Measurements from ENCODE around the gene TP53BP1. TPM values are rescaled to one million over a fixed set of nuclear protein-coding genes. Genes with fewer than 3 reads are reported as not detected.

Gene TP53BP1
- total RNA-seq, 1 experiment from 2014 or later = 54.1 TPM

DNA sequence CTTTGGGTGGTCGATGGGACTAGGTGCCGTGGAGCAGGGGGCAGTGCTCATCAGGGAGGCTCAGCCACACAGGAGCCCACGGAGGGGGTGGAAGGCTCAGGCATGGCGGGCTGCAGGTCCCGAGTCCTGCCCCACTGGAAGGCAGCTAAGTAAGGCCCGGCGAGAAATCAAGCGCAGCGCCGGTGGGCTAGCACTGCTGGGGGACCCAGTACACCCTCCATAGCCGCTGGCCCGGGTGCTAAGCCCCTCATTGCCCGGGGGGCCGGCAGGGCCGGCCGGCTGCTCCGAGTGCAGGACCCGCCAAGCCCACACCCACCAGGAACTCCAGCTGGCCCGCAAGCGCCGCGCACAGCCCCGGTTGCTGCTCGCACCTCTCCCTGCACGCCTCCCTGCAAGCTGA is 19.1 kb downstream of the TP53BP1 start (continued):
- TF ChIP-seq, protein P1, sequence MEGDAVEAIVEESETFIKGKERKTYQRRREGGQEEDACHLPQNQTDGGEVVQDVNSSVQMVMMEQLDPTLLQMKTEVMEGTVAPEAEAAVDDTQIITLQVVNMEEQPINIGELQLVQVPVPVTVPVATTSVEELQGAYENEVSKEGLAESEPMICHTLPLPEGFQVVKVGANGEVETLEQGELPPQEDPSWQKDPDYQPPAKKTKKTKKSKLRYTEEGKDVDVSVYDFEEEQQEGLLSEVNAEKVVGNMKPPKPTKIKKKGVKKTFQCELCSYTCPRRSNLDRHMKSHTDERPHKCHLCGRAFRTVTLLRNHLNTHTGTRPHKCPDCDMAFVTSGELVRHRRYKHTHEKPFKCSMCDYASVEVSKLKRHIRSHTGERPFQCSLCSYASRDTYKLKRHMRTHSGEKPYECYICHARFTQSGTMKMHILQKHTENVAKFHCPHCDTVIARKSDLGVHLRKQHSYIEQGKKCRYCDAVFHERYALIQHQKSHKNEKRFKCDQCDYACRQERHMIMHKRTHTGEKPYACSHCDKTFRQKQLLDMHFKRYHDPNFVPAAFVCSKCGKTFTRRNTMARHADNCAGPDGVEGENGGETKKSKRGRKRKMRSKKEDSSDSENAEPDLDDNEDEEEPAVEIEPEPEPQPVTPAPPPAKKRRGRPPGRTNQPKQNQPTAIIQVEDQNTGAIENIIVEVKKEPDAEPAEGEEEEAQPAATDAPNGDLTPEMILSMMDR (IDR thresholded peaks at IDR 0.05 in 2 of 3, conservative IDR thresholded peaks at IDR 0.05 in 1 of 3; ENCODE audit: borderline replicate concordance in 1 of 3, insufficient read depth in 1 of 3, low read depth in 2 of 3, low read length in 2 of 3) = no peak

DNA sequence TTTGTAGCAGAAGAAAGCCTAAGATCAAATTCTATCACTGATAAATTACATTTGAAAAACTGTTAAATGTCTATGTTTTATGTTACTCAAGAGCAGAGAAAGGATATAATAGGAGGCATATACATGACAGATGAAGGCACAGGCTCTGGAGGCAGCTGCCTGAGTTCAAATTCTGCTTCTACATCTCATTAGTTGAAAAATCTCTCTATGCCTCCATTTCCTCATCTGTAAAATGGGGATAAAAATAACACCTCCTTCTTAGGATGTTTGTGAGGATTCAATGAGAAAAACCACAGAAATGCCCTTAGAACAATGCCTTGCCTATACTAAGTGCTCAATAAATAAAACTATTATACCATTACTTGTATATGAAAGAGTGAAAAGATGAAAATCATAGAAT is 21.0 kb downstream of the TP53BP1 start:
- ATAC-seq = no peak
- intact Hi-C loops (cut with micrococcal nuclease) = no loop called here
- H3K9ac ChIP-seq (ENCODE audit: low read length) = no peak overlapping the region

More for the DNA sequence above, 21.0 kb downstream of the TP53BP1 start:
- no peak for DNase-seq (ENCODE audit: low read depth, low spot score)
- Histone ChIP-seq H3K27me3 (ENCODE audit: insufficient read depth, low read length) (no peaks in the 10 kb centered on the region), H4K20me1 (ENCODE audit: insufficient read depth) (no peaks in the 10 kb centered on the region), H3K79me2 (ENCODE audit: insufficient read depth, low read length) (no peaks in the 10 kb centered on the region), H3K4me1 (ENCODE audit: control insufficient read depth in 1 of 2, insufficient read depth in 2 of 2, low read length in 2 of 2) (no peaks in the 10 kb centered on the region), H2AFZ (ENCODE audit: low read depth, low read length, poor library complexity, severe bottlenecking) (no peak overlapping the region), H3K9me2 (ENCODE audit: insufficient read depth) (no peaks in the 10 kb centered on the region), H3K36me3 (ENCODE audit: control insufficient read depth in 1 of 2, insufficient read depth in 2 of 2, low read length in 2 of 2) (peaks cover 38% of the 10 kb centered on the region in 2 experiments), H3K27ac (ENCODE audit: low read depth, low read length) (no peak overlapping the region), H3K4me3 (replicated peaks in 1 of 2; ENCODE audit: low read depth in 1 of 2, low read length in 2 of 2) (no peak overlapping the region), H3K4me2 (ENCODE audit: low read length) (no peak overlapping the region), H3K9me3 (ENCODE audit: control insufficient read depth in 1 of 2, insufficient read depth in 1 of 2, low read depth in 1 of 2, low read length in 2 of 2) (no peaks in the 10 kb centered on the region)
- TF ChIP-seq ZFX (IDR thresholded peaks at IDR 0.05) (no peak), FOSL1 (IDR thresholded peaks at IDR 0.05; ENCODE audit: low read depth) (no peak), SP1 (IDR thresholded peaks at IDR 0.05; ENCODE audit: low read depth) (no peak)
- TF ChIP-seq, protein P2, sequence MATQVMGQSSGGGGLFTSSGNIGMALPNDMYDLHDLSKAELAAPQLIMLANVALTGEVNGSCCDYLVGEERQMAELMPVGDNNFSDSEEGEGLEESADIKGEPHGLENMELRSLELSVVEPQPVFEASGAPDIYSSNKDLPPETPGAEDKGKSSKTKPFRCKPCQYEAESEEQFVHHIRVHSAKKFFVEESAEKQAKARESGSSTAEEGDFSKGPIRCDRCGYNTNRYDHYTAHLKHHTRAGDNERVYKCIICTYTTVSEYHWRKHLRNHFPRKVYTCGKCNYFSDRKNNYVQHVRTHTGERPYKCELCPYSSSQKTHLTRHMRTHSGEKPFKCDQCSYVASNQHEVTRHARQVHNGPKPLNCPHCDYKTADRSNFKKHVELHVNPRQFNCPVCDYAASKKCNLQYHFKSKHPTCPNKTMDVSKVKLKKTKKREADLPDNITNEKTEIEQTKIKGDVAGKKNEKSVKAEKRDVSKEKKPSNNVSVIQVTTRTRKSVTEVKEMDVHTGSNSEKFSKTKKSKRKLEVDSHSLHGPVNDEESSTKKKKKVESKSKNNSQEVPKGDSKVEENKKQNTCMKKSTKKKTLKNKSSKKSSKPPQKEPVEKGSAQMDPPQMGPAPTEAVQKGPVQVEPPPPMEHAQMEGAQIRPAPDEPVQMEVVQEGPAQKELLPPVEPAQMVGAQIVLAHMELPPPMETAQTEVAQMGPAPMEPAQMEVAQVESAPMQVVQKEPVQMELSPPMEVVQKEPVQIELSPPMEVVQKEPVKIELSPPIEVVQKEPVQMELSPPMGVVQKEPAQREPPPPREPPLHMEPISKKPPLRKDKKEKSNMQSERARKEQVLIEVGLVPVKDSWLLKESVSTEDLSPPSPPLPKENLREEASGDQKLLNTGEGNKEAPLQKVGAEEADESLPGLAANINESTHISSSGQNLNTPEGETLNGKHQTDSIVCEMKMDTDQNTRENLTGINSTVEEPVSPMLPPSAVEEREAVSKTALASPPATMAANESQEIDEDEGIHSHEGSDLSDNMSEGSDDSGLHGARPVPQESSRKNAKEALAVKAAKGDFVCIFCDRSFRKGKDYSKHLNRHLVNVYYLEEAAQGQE (IDR thresholded peaks at IDR 0.05; ENCODE audit: low read depth) = no peak
- TF ChIP-seq, protein P3, sequence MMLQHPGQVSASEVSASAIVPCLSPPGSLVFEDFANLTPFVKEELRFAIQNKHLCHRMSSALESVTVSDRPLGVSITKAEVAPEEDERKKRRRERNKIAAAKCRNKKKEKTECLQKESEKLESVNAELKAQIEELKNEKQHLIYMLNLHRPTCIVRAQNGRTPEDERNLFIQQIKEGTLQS (IDR thresholded peaks at IDR 0.05) = no peak
- TF ChIP-seq, protein P1 (IDR thresholded peaks at IDR 0.05 in 2 of 3, conservative IDR thresholded peaks at IDR 0.05 in 1 of 3; ENCODE audit: borderline replicate concordance in 1 of 3, insufficient read depth in 1 of 3, low read depth in 2 of 3, low read length in 2 of 3) = no peak
- ChIA-PET CTCF (no interaction called here), POLR2A (no interaction called here), RAD21 (ENCODE audit: low non-redundant PET in 1 of 2, low total read pairs in 2 of 2, uncharacterized antibody in 2 of 2, unreplicated experiment in 2 of 2) (no interaction called here)
- BruUV-seq (replicated peaks) = no TSS peak

Measured in HCT116 (cell line).